Measurements from ENCODE around the gene CLDN11.

- TF ChIP-seq HDAC2 (IDR thresholded peaks at IDR 0.05; ENCODE audit: borderline replicate concordance in 1 of 2, low read depth in 2 of 2, low read length in 2 of 2) (no peak), EP300 (IDR thresholded peaks at IDR 0.05; ENCODE audit: borderline replicate concordance in 1 of 2, low read depth in 2 of 2, low read length in 2 of 2) (no peak), RFX5 (IDR thresholded peaks at IDR 0.05; ENCODE audit: borderline replicate concordance, low read depth, low read length) (no peak), POLR2A (IDR thresholded peaks at IDR 0.05; ENCODE audit: control extremely low read depth in 1 of 2, low read depth in 2 of 2, low read length in 2 of 2) (no peak), POLR2AphosphoS5 (IDR thresholded peaks at IDR 0.05; ENCODE audit: low read depth, low read length) (no peak), CTCF (IDR thresholded peaks at IDR 0.05; ENCODE audit: control extremely low read depth in 1 of 3, insufficient read depth in 1 of 3, low read depth in 1 of 3, low read length in 3 of 3) (no peak), CHD7 (IDR thresholded peaks at IDR 0.05; ENCODE audit: insufficient replicate concordance, low read length) (no peak), NRF1 (IDR thresholded peaks at IDR 0.05; ENCODE audit: low read depth, low read length) (no peak), CTBP2 (IDR thresholded peaks at IDR 0.05; ENCODE audit: borderline replicate concordance, insufficient read depth, insufficient read length, low read length) (no peak), CHD1 (IDR thresholded peaks at IDR 0.05; ENCODE audit: low read depth, low read length) (no peak), MAX (IDR thresholded peaks at IDR 0.05) (no peak), TBP (IDR thresholded peaks at IDR 0.05; ENCODE audit: low read depth, low read length) (no peak)
These were observed 6.2 kb downstream of the CLDN11 start for GRCh38 chr3:170424879-170425278.

Data from H1 (cell line).